Trophoblast cell (in vitro differentiated cells and primary cell): ENCODE data around the gene FGGY.
A peak's percentile ranks its signal among the peaks of the same experiment; 100 is the strongest.

ENCODE experiments used
- DNase-seq, 2 donors: peaks; one replicate each; pipeline ENCODE4 v3.0.0-alpha.2; 2016
- H2AFZ ChIP-seq: 2 replicates; pipeline ENCODE4 v1.6.1; 2013; ENCODE audit warnings: low read length, moderate library complexity, mild to moderate bottlenecking; ENCODE audit not compliant: insufficient read depth, poor library complexity
- H2AK5ac ChIP-seq: 2 replicates; pipeline ENCODE4 v1.6.1; 2013; ENCODE audit warnings: mild to moderate bottlenecking, low read length
- H2BK120ac ChIP-seq: 2 replicates; pipeline ENCODE4 v1.6.1; 2013; ENCODE audit warnings: low read length, mild to moderate bottlenecking, moderate library complexity; ENCODE audit not compliant: insufficient read depth, poor library complexity
- H2BK12ac ChIP-seq: 2 replicates; pipeline ENCODE4 v1.6.1; 2013; ENCODE audit warnings: mild to moderate bottlenecking, low read length, moderate library complexity
- H2BK5ac ChIP-seq: 2 replicates; pipeline ENCODE4 v1.6.1; 2013; ENCODE audit warnings: low read length, low read depth, moderate library complexity, mild to moderate bottlenecking; ENCODE audit not compliant: poor library complexity
- H3K14ac ChIP-seq: 2 replicates; pipeline ENCODE4 v1.6.1; 2013; ENCODE audit warnings: mild to moderate bottlenecking, low read length
- H3K18ac ChIP-seq: 2 replicates; pipeline ENCODE4 v1.6.1; 2013; ENCODE audit warnings: mild to moderate bottlenecking, low read length
- H3K23ac ChIP-seq: 2 replicates; pipeline ENCODE4 v1.6.1; 2013; ENCODE audit warnings: low read length
- H3K27ac ChIP-seq: 2 replicates; pipeline ENCODE4 v1.5.1; 2013; ENCODE audit warnings: low read depth, mild to moderate bottlenecking, inconsistent platforms, low read length, moderate library complexity
- H3K27me3 ChIP-seq: 2 replicates; pipeline ENCODE4 v1.6.1; 2013; ENCODE audit warnings: inconsistent platforms, mild to moderate bottlenecking, low read length, moderate library complexity; ENCODE audit not compliant: insufficient read depth
- H3K36me3 ChIP-seq, 2 experiments: 1 replicate in 1 of 2; 2 replicates in 1 of 2; pipeline ENCODE4 v1.6.1; 2013; ENCODE audit warnings: low read length in 2 of 2, mild to moderate bottlenecking in 2 of 2, moderate library complexity in 1 of 2; ENCODE audit not compliant: insufficient read depth in 2 of 2, control insufficient read depth in 1 of 2
- H3K4ac ChIP-seq: 2 replicates; pipeline ENCODE4 v1.6.1; 2013; ENCODE audit warnings: low read depth, mild to moderate bottlenecking, low read length, moderate library complexity
- H3K4me1 ChIP-seq, 2 experiments: 1 replicate in 1 of 2; 2 replicates in 1 of 2; pipeline ENCODE4 v1.6.1; 2013; ENCODE audit warnings: low read length in 2 of 2, mild to moderate bottlenecking in 2 of 2, moderate library complexity in 1 of 2; ENCODE audit not compliant: insufficient read depth in 2 of 2, control insufficient read depth in 1 of 2
- H3K4me2 ChIP-seq: 2 replicates; pipeline ENCODE4 v1.6.1; 2013; ENCODE audit warnings: inconsistent platforms, mild to moderate bottlenecking, low read length, moderate library complexity
- H3K4me3 ChIP-seq: 2 replicates; pipeline ENCODE4 v1.5.1; 2013; ENCODE audit warnings: mild to moderate bottlenecking, low read depth, low read length, inconsistent platforms
- H3K79me1 ChIP-seq: one replicate; pipeline ENCODE4 v1.6.1; 2013; ENCODE audit warnings: low read length
- H3K79me2 ChIP-seq: 2 replicates; pipeline ENCODE4 v1.6.1; 2013; ENCODE audit warnings: low read length, mild to moderate bottlenecking; ENCODE audit not compliant: control insufficient read depth, insufficient read depth, poor library complexity
- H3K9ac ChIP-seq: 2 replicates; pipeline ENCODE4 v1.6.1; 2013; ENCODE audit warnings: mild to moderate bottlenecking, low read length
- H3K9me3 ChIP-seq: 2 replicates; pipeline ENCODE4 v1.6.1; 2013; ENCODE audit warnings: low read depth, mild to moderate bottlenecking, control low read depth, inconsistent platforms, low read length; ENCODE audit not compliant: insufficient read depth
- H4K12ac ChIP-seq: 2 replicates; pipeline ENCODE4 v1.6.1; 2013; ENCODE audit warnings: low read depth, mild to moderate bottlenecking, low read length, moderate library complexity
- H4K8ac ChIP-seq: 2 replicates; pipeline ENCODE4 v1.6.1; 2013; ENCODE audit warnings: low read depth, mild to moderate bottlenecking, low read length, moderate library complexity
- H4K91ac ChIP-seq: one replicate; pipeline ENCODE4 v1.6.1; 2013; ENCODE audit warnings: low read depth, mild to moderate bottlenecking, low read length, moderate library complexity
- WGBS: extraction: QIAGEN DNeasy Blood & Tissue Kit; methylation state at CpG from one replicate; pipeline ENCODE4 v1.1.7; 2013; ENCODE audit warnings: missing lambda C conversion rate; ENCODE audit not compliant: insufficient read length, insufficient coverage; ENCODE audit errors: extremely low coverage; 5-methylcytosine and 5-hydroxymethylcytosine counted together

The FGGY gene

GRCh38 chr1:59481881-59482505 is 185.1 kb downstream of the FGGY start:
- DNase-seq: no peak
- Histone ChIP-seq H3K4ac (no peak overlapping the region), H3K27me3 (no peaks in the 10 kb centered on the region), H2BK12ac (no peak overlapping the region), H3K14ac (no peak overlapping the region), H2BK120ac (no peak overlapping the region), H3K4me2 (no peak overlapping the region), H4K8ac (no peak overlapping the region), H4K91ac (no peak overlapping the region), H3K23ac (no peak overlapping the region), H3K4me1 (peaks cover 1 to 6% of the 10 kb centered on the region in 2 experiments), H3K79me1 (peaks cover 2% of the 10 kb centered on the region), H2BK5ac (no peak overlapping the region), H3K27ac (no peak overlapping the region), H3K9me3 (no peaks in the 10 kb centered on the region), H3K18ac (no peak overlapping the region), H2AK5ac (no peak overlapping the region), H4K12ac (no peak overlapping the region), H3K79me2 (no peaks in the 10 kb centered on the region), H3K4me3 (no peak overlapping the region), H2AFZ (no peak overlapping the region), H3K9ac (no peak overlapping the region), H3K36me3 (no peaks in the 10 kb centered on the region)
- WGBS: no CpG with 5 or more reads among the region's 3 CpGs

GRCh38 chr1:59482986-59483385 is 186.1 kb downstream of the FGGY start:
- Histone ChIP-seq H3K18ac (no peak overlapping the region), H3K4me3 (no peak overlapping the region), H3K4ac (no peak overlapping the region), H3K79me2 (no peaks in the 10 kb centered on the region), H3K79me1 (peaks cover 5% of the 10 kb centered on the region), H3K27me3 (no peaks in the 10 kb centered on the region), H3K36me3 (no peaks in the 10 kb centered on the region), H3K14ac (no peak overlapping the region), H3K4me2 (no peak overlapping the region), H4K12ac (no peak overlapping the region), H2AK5ac (no peak overlapping the region), H4K8ac (no peak overlapping the region), H2BK12ac (peak overlapping the region; percentile 84), H3K9me3 (no peaks in the 10 kb centered on the region), H3K23ac (no peak overlapping the region), H3K4me1 (peaks cover 6 to 11% of the 10 kb centered on the region in 2 experiments), H3K27ac (no peak overlapping the region), H2BK120ac (peak overlapping the region; percentile 48), H2BK5ac (no peak overlapping the region), H4K91ac (peak overlapping the region; percentile 32), H3K9ac (no peak overlapping the region), H2AFZ (no peak overlapping the region)
- WGBS: no CpG with 5 or more reads among the region's 1 CpG
- DNase-seq: no peak

DNA sequence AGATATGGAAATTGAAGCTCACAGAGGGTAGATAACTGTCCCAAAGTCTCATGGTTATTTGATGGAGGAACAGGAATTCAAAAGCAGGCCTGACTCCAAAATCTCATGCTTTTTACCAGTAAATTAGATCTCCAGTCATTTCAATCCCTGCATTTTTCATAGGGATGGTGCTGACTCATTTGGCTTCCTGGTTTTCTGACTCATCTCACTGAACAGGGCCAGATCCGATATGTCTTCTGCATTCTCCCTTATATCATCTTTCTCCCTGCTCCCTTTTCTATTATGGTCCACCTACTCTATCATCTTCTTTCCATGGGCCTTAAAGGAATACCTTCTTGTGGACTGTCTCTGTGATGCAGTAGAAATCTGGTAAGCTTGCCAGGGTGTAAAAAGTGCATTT is 187.2 kb downstream of the FGGY start:
- no peak overlapping the region for H2AFZ ChIP-seq
- H3K36me3 ChIP-seq: no peaks in the 10 kb centered on the region
- no peaks in the 10 kb centered on the region for H3K9me3 ChIP-seq
- H3K4ac ChIP-seq: no peak overlapping the region
- no peak overlapping the region for H2BK120ac ChIP-seq
- H2BK5ac ChIP-seq: no peak overlapping the region
- no peak overlapping the region for H2BK12ac ChIP-seq
- no peaks in the 10 kb centered on the region for H3K27me3 ChIP-seq
- no peak overlapping the region for H3K4me3 ChIP-seq
- no peak overlapping the region for H3K27ac ChIP-seq
- DNase-seq: peak; percentile 17 to 59
- no peak overlapping the region for H4K91ac ChIP-seq
- H3K4me1 ChIP-seq: peaks cover 6 to 11% of the 10 kb centered on the region in 2 experiments
- no peak overlapping the region for H3K23ac ChIP-seq
- no peak overlapping the region for H3K18ac ChIP-seq
- no peak overlapping the region for H3K4me2 ChIP-seq
- no peak overlapping the region for H3K14ac ChIP-seq
- no peak overlapping the region for H2AK5ac ChIP-seq
- no peak overlapping the region for H4K12ac ChIP-seq
- no peak overlapping the region for H4K8ac ChIP-seq
- H3K79me1 ChIP-seq: peaks cover 5% of the 10 kb centered on the region
- no CpG with 5 or more reads among the region's 1 CpG for WGBS
- no peak overlapping the region for H3K9ac ChIP-seq
- H3K79me2 ChIP-seq: no peaks in the 10 kb centered on the region

- Histone ChIP-seq H3K18ac (peak overlapping the region; percentile 54), H3K4me2 (no peak overlapping the region), H3K23ac (no peak overlapping the region), H2AFZ (no peak overlapping the region), H4K12ac (no peak overlapping the region), H2AK5ac (peak overlapping the region; percentile 84), H2BK12ac (peak overlapping the region; percentile 100), H3K4ac (no peak overlapping the region), H4K8ac (peak overlapping the region; percentile 26), H4K91ac (no peak overlapping the region), H2BK120ac (peak overlapping the region; percentile 88), H3K9ac (no peak overlapping the region), H3K4me3 (no peak overlapping the region), H3K14ac (peak overlapping the region; percentile 77), H2BK5ac (no peak overlapping the region), H3K4me1 (peaks cover 6 to 11% of the 10 kb centered on the region in 2 experiments), H3K27ac (no peak overlapping the region), H3K79me1 (peaks cover 5% of the 10 kb centered on the region), H3K79me2 (no peaks in the 10 kb centered on the region), H3K36me3 (no peaks in the 10 kb centered on the region), H3K27me3 (no peaks in the 10 kb centered on the region), H3K9me3 (no peaks in the 10 kb centered on the region)
- WGBS: no CpG with 5 or more reads among the region's 2 CpGs
- DNase-seq: no peak
Observed at GRCh38 chr1:59485171-59485570, 188.3 kb downstream of the FGGY start.
